K562 (cell line): ENCODE data around the gene PRR23B. TPM values are rescaled to one million over a fixed set of nuclear protein-coding genes. Genes with fewer than 3 reads are reported as not detected.

Experiments used
- ATAC-seq: fragments of 200-7000 bp; cut with Tn5 transposase; 3 replicates; pipeline ENCODE4 v1.9.1; 2020; ENCODE audit warnings: moderate library complexity
- Bru-seq: library from RNA; stranded (reverse); fragments of 400-500 nt; gene quantifications from one replicate; lab custom pipeline; 2021; lab: Mats Ljungman, UMichigan
- BruChase-seq, 2 experiments: library from RNA; stranded (reverse); fragments of 400-500 nt; gene quantifications; one replicate each; lab custom pipeline; 2021; lab: Mats Ljungman, UMichigan
- BruUV-seq: library from RNA; stranded (reverse); fragments of 400-500 nt; replicated peaks from 2 replicates; lab custom pipeline; 2021; lab: Mats Ljungman, UMichigan
- CTCF ChIA-PET: fragments of 300-600 bp; formaldehyde crosslinking; extraction: SDS; loops from one replicate; lab custom pipeline; 2021; ENCODE audit warnings: low intra/inter-chr PET ratio; lab: Yijun Ruan, JAX
- POLR2A ChIA-PET: fragments of 300-600, 350-650 bp; sonication (Branson Sonifier 250); formaldehyde crosslinking; extraction: SDS; loops from one replicate; lab custom pipeline; 2021; ENCODE audit warnings: antibody characterized with exemption, inconsistent platforms; lab: Yijun Ruan, JAX
- DNase-seq, 4 experiments: peaks; one replicate each; pipeline versions ENCODE4 v3.0.0 to v3.0.0-alpha.2; 2011 to 2018; ENCODE audit warnings: low spot score in 3 of 4, mixed read lengths in 3 of 4; ENCODE audit errors: extremely low read depth in 1 of 4
- FAIRE-seq: peaks from 2 replicates; lab custom pipeline; 2011; peaks lifted over from hg19 to GRCh38; lab: Jason Lieb, UNC
- H2AFZ ChIP-seq: 2 replicates; pipeline ENCODE4 v1.6.0; 2011; ENCODE audit warnings: low read depth, low read length, control low read depth, inconsistent platforms
- H3K27ac ChIP-seq: fragments of 200-600 bp; 3 replicates; pipeline ENCODE4 v1.8.0; 2011; ENCODE audit warnings: low read depth, mild to moderate bottlenecking, control low read depth, inconsistent platforms, low read length, moderate library complexity, mixed read lengths; ENCODE audit errors: extremely low read depth
- H3K27me3 ChIP-seq, 2 experiments: fragments of 300-600 bp in 1 of 2; 2 replicates in 1 of 2; 3 replicates in 1 of 2; pipeline versions ENCODE4 v1.6.0 to v1.8.0; 2011; ENCODE audit warnings: inconsistent platforms in 2 of 2, low read length in 2 of 2, mild to moderate bottlenecking in 1 of 2, mixed read lengths in 1 of 2, moderate library complexity in 1 of 2; ENCODE audit not compliant: control insufficient read depth in 2 of 2, insufficient read depth in 2 of 2
- H3K36me3 ChIP-seq: fragments of 300-600 bp; 3 replicates; pipeline ENCODE4 v1.8.0; 2011; ENCODE audit warnings: mild to moderate bottlenecking, low read length, inconsistent platforms; ENCODE audit not compliant: control insufficient read depth, insufficient read depth
- H3K4me1 ChIP-seq, 2 experiments: fragments of 200-600 bp in 1 of 2; replicated peaks in 1 of 2; 2 replicates in 1 of 2; 3 replicates in 1 of 2; pipeline versions ENCODE4 v1.5.1 to v1.8.0; 2011; ENCODE audit warnings: inconsistent platforms in 2 of 2, low read length in 2 of 2, mild to moderate bottlenecking in 1 of 2, mixed read lengths in 1 of 2, moderate library complexity in 1 of 2; ENCODE audit not compliant: control insufficient read depth in 2 of 2, insufficient read depth in 2 of 2
- H3K4me2 ChIP-seq: 2 replicates; pipeline ENCODE4 v1.6.1; 2011; ENCODE audit warnings: low read length, control low read depth, inconsistent platforms, mixed read lengths; ENCODE audit not compliant: insufficient read depth
- H3K4me3 ChIP-seq: fragments of 200-600 bp; sonication (generic), shearing (Covaris generic); 2 replicates; pipeline ENCODE4 v1.5.1; 2016; ENCODE audit warnings: control low read depth, inconsistent platforms
- H3K79me2 ChIP-seq: fragments of 200-600 bp; 3 replicates; pipeline ENCODE4 v1.8.0; 2011; ENCODE audit warnings: low read length, inconsistent platforms; ENCODE audit not compliant: control insufficient read depth, insufficient read depth
- H3K9ac ChIP-seq, 2 experiments: 2 replicates each; pipeline versions ENCODE4 v1.6.0 to v1.6.1; 2011; ENCODE audit warnings: low read depth in 2 of 2, low read length in 2 of 2, control low read depth in 1 of 2, inconsistent platforms in 1 of 2, mild to moderate bottlenecking in 1 of 2, mixed read lengths in 1 of 2; ENCODE audit not compliant: insufficient read depth in 1 of 2
- H3K9me1 ChIP-seq: one replicate; pipeline ENCODE4 v1.6.0; 2011; ENCODE audit warnings: inconsistent platforms, mild to moderate bottlenecking, low read length, moderate library complexity; ENCODE audit not compliant: control insufficient read depth, insufficient read depth
- H3K9me3 ChIP-seq: replicated peaks from 2 replicates; pipeline ENCODE4 v1.5.1; 2011; ENCODE audit warnings: low read depth, low read length, inconsistent platforms; ENCODE audit not compliant: control insufficient read depth, insufficient read depth
- H4K20me1 ChIP-seq: replicated peaks from 2 replicates; pipeline ENCODE4 v1.6.1; 2011; ENCODE audit warnings: low read length, inconsistent platforms, mixed read lengths; ENCODE audit not compliant: control insufficient read depth, insufficient read depth
- CBX3 ChIP-seq, 2 experiments: IDR thresholded peaks; 1 replicate in 1 of 2; 2 replicates in 1 of 2; pipeline ENCODE4 v1.6.1; 2012; ENCODE audit warnings: inconsistent platforms in 2 of 2, low read length in 2 of 2, borderline replicate concordance in 1 of 2, control low read depth in 1 of 2
- CEBPG ChIP-seq, 3 experiments: fragments of 200-800 bp in 1 of 3; sonication (Bioruptor generic) in 1 of 3; sonication (generic) in 1 of 3; formaldehyde crosslinking in 1 of 3; IDR thresholded peaks in 2 of 3; conservative IDR thresholded peaks in 1 of 3; 2 replicates each; pipeline versions ENCODE4 v1.6.1 to v1.8.0; 2016 to 2022; ENCODE audit warnings: missing compliant biosample characterization in 2 of 3, missing genetic modification characterization in 2 of 3, mild to moderate bottlenecking in 1 of 3, missing genetic modification reagents in 1 of 3
- WGBS: fragments of 100-300 bp; shearing (Covaris generic); methylation state at CpG from one replicate; pipeline ENCODE4 v1.1.6; 2016; ENCODE audit warnings: low coverage, mixed read lengths; ENCODE audit not compliant: insufficient coverage; ENCODE audit errors: missing lambda C conversion rate; 5-methylcytosine and 5-hydroxymethylcytosine counted together
- in situ Hi-C: fragments of 300-500 bp; cut with MboI; formaldehyde crosslinking; loops from 4 replicates; pipeline ENCODE4 v1.15.0; 2018; ENCODE audit warnings: inconsistent platforms, mixed read lengths
- intact Hi-C: fragments of 100-400 bp; cut with micrococcal nuclease; formaldehyde crosslinking; loops from 2 replicates; pipeline ENCODE4 v1.14.2; 2022
- long read RNA-seq, 3 experiments: library from polyadenylated mRNA in 2 of 3; library from RNA in 1 of 3; unstranded in 2 of 3; stranded (forward) in 1 of 3; transcript quantifications; one replicate each; pipeline ENCODE4 v2.0.0, GENCODE V29; 2019 to 2022
- polyA minus RNA-seq, 3 experiments: library from RNA; depleted of rRNA, polyadenylated mRNA; stranded (reverse); fragments of >200 nt; gene quantifications; 2 replicates each; pipeline ENCODE4 v1.2.3, GENCODE V29; 2011
- polyA plus RNA-seq, 8 experiments: library from polyadenylated mRNA; depleted of rRNA in 4 of 8; stranded (reverse) in 5 of 8; unstranded in 3 of 8; fragments of >200 nt; fragmentation: Nextera tagmentation in 2 of 8; fragmentation: Illumina TruSeq in 1 of 8; extraction: Ambion mirVana in 2 of 8; extraction: Trizol in 1 of 8; gene quantifications; 2 replicates each; pipeline versions ENCODE4 v1.2.1 to v1.2.3, GENCODE V29; 2011 to 2014; ENCODE audit warnings: inconsistent platforms in 1 of 8, missing spikeins in 1 of 8
- total RNA-seq, 7 experiments: library from RNA; depleted of rRNA in 6 of 7; stranded (reverse); fragments of >200 nt in 6 of 7; fragmentation: Illumina TruSeq in 2 of 7; extraction: Trizol in 2 of 7; gene quantifications; 2 replicates each; pipeline versions ENCODE4 v1.2.1 to v1.2.3, GENCODE V29; 2011 to 2021; ENCODE audit warnings: low replicate concordance in 1 of 7
- TF ChIP-seq, protein P1 (sequence below): fragments of 450-650 bp; IDR thresholded peaks from 2 replicates; pipeline ENCODE4 v1.6.1; 2018; ENCODE audit warnings: mild to moderate bottlenecking, low read depth; ENCODE audit not compliant: partially characterized antibody
- TF ChIP-seq, protein P2 (sequence below): sonication (generic); formaldehyde crosslinking; IDR thresholded peaks from 2 replicates; pipeline ENCODE4 v1.8.1; 2023; ENCODE audit warnings: mild to moderate bottlenecking, missing genetic modification reagents
- TF ChIP-seq, protein P3 (sequence below), 3 experiments: IDR thresholded peaks in 2 of 3; conservative IDR thresholded peaks in 1 of 3; 2 replicates each; pipeline ENCODE4 v1.5.1; 2011 to 2012; ENCODE audit warnings: low read length in 3 of 3, mild to moderate bottlenecking in 3 of 3, control low read depth in 2 of 3, improper control_type of control experiment in 1 of 3, inconsistent platforms in 1 of 3, low read depth in 1 of 3, mixed read lengths in 1 of 3, moderate library complexity in 1 of 3; ENCODE audit not compliant: insufficient read depth in 2 of 3

Gene PRR23B
- total RNA-seq (2011; cell fraction: chromatin; rRNA removed; ENCODE audit: low replicate concordance): not detected in 2 replicates
- not detected in 2 replicates for total RNA-seq (2011; cell fraction: nucleolus; rRNA removed)
- not detected in 2 replicates for total RNA-seq (2011; cell fraction: nucleoplasm; rRNA removed)
- total RNA-seq (2014; rRNA removed) (not detected in 2 replicates), total RNA-seq (2014; rRNA removed; fragmentation: Illumina TruSeq; extraction: Trizol) (not detected in 2 replicates), total RNA-seq (2015; rRNA removed; fragmentation: Illumina TruSeq; extraction: Trizol) (not detected in 2 replicates), total RNA-seq (2021) (not detected in 2 replicates), polyA plus RNA-seq (2011; rRNA removed) (not detected in 2 replicates), polyA plus RNA-seq (2014; fragmentation: Illumina TruSeq; extraction: Trizol) (not detected in 2 replicates), polyA plus RNA-seq (2014; fragmentation: Nextera tagmentation; extraction: Ambion mirVana) (not detected), polyA plus RNA-seq (2014; rRNA removed) (not detected in 2 replicates), polyA minus RNA-seq (2011; rRNA and poly(A)+ RNA removed) (not detected in 2 replicates), Bru-seq, nascent RNA (not detected), BruChase-seq, experiment 1, labeled RNA remaining after a 2-hour chase (not detected), BruChase-seq, experiment 2, labeled RNA remaining after a 6-hour chase (not detected)
- not detected in 2 replicates for polyA plus RNA-seq (2011; cell fraction: cytosol; rRNA removed)
- polyA plus RNA-seq (2011; cell fraction: nucleus; rRNA removed): not detected in 2 replicates
- polyA plus RNA-seq (2012): not detected in 2 replicates
- not detected in 2 replicates for polyA minus RNA-seq (2011; cell fraction: cytosol; rRNA and poly(A)+ RNA removed)
- polyA minus RNA-seq (2011; cell fraction: nucleus; rRNA and poly(A)+ RNA removed): not detected in 2 replicates
- long read RNA-seq, experiment 1: 0 reads
- long read RNA-seq, experiment 2: 0 reads
- long read RNA-seq, experiment 3: 0 reads

DNA sequence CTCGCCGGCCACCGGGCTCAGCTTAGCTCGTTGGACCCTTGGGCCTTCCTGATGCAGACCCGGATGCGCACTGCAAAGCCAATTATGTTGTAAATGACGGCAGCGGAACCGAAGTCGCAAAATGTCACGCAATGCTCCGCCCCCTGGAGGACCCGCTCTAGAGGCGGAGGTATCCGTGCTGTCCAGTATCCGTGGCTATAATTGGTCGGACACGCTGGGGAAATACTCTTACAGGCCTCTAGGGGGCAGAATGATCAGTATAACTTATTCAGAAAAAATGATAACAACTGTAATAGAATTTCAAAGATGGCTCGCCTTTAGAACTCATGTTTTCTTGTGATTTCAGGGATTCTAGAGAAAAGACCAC, at the start of gene PRR23B:
Gene PRR23B (minus strand): TSS at position 59 of the 367 bp plus-strand sequence. CDS start 265 bp downstream, outside the sequence.
- H3K36me3 ChIP-seq: no peaks in the 10 kb centered on the region
- in situ Hi-C loops: no loop called here
- ATAC-seq (peak; percentile 48; the same call in 1 of the 3 replicates), FAIRE-seq (no peak)
- CTCF ChIA-PET: no interaction called here
- no peak within 1 kb of the TSS for H2AFZ ChIP-seq
- no peaks in the 10 kb centered on the region for H3K27me3 ChIP-seq
- no peaks in the 10 kb centered on the region for H3K9me1 ChIP-seq
- no peak within 1 kb of the TSS for H3K27ac ChIP-seq
- no peak within 1 kb of the TSS for H3K9ac ChIP-seq
- TF ChIP-seq CEBPG (CRISPR knock-in tag; IDR thresholded peaks at IDR 0.05) (no peak), CEBPG (tag; conservative IDR thresholded peaks at IDR 0.05 in 1 of 2, IDR thresholded peaks at IDR 0.05 in 1 of 2) (no peak), CBX3 (IDR thresholded peaks at IDR 0.05; ENCODE audit: borderline replicate concordance in 1 of 2, low read length in 2 of 2) (0 out of 3 replicates have a peak, but pooled peaks of 1 of the 2 experiments have one; percentile 21)
- TF ChIP-seq, protein P1, sequence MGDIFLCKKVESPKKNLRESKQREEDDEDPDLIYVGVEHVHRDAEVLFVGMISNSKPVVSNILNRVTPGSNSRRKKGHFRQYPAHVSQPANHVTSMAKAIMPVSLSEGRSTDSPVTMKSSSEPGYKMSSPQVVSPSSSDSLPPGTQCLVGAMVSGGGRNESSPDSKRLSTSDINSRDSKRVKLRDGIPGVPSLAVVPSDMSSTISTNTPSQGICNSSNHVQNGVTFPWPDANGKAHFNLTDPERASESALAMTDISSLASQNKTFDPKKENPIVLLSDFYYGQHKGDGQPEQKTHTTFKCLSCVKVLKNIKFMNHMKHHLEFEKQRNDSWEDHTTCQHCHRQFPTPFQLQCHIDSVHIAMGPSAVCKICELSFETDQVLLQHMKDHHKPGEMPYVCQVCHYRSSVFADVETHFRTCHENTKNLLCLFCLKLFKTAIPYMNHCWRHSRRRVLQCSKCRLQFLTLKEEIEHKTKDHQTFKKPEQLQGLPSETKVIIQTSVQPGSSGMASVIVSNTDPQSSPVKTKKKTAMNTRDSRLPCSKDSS: no peak
- TF ChIP-seq, protein P2, sequence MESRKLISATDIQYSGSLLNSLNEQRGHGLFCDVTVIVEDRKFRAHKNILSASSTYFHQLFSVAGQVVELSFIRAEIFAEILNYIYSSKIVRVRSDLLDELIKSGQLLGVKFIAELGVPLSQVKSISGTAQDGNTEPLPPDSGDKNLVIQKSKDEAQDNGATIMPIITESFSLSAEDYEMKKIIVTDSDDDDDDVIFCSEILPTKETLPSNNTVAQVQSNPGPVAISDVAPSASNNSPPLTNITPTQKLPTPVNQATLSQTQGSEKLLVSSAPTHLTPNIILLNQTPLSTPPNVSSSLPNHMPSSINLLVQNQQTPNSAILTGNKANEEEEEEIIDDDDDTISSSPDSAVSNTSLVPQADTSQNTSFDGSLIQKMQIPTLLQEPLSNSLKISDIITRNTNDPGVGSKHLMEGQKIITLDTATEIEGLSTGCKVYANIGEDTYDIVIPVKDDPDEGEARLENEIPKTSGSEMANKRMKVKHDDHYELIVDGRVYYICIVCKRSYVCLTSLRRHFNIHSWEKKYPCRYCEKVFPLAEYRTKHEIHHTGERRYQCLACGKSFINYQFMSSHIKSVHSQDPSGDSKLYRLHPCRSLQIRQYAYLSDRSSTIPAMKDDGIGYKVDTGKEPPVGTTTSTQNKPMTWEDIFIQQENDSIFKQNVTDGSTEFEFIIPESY (CRISPR knock-in tag): peak; percentile 79
- TF ChIP-seq, protein P3, sequence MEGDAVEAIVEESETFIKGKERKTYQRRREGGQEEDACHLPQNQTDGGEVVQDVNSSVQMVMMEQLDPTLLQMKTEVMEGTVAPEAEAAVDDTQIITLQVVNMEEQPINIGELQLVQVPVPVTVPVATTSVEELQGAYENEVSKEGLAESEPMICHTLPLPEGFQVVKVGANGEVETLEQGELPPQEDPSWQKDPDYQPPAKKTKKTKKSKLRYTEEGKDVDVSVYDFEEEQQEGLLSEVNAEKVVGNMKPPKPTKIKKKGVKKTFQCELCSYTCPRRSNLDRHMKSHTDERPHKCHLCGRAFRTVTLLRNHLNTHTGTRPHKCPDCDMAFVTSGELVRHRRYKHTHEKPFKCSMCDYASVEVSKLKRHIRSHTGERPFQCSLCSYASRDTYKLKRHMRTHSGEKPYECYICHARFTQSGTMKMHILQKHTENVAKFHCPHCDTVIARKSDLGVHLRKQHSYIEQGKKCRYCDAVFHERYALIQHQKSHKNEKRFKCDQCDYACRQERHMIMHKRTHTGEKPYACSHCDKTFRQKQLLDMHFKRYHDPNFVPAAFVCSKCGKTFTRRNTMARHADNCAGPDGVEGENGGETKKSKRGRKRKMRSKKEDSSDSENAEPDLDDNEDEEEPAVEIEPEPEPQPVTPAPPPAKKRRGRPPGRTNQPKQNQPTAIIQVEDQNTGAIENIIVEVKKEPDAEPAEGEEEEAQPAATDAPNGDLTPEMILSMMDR (IDR thresholded peaks at IDR 0.05 in 2 of 3, conservative IDR thresholded peaks at IDR 0.05 in 1 of 3; ENCODE audit: insufficient read depth in 2 of 3, low read depth in 1 of 3, low read length in 3 of 3): peak; percentile 29 to 50 (median 30); a peak in 4 of 6 replicates
- TF ChIP-seq, all 486 proteins: peak for 3
- POLR2A ChIA-PET: interaction anchor here (0.5 kb wide), 1 partner anchor 90 kb away, joined by 3 read pairs; no protein-coding TSS in a partner anchor
- Histone ChIP-seq H3K4me3 (no peak within 1 kb of the TSS), H3K4me2 (no peak within 1 kb of the TSS), H4K20me1 (no peaks in the 10 kb centered on the region), H3K9me3 (no peaks in the 10 kb centered on the region), H3K4me1 (peaks cover 0 to 2% of the 10 kb centered on the region in 2 experiments; a peak in 1 of 5 replicates), H3K79me2 (no peaks in the 10 kb centered on the region)
- no TSS peak for BruUV-seq
- 76% methylated on average over 18 of the region's 19 CpGs for WGBS
- intact Hi-C loops: no loop called here
- DNase-seq: peak; percentile 8 to 27 (median 20)
